Common myeloid progenitor, CD34-positive (primary cell): ENCODE measurements around the gene RORC.

Source experiments
- CTCF ChIA-PET: fragments of 350-600 bp; sonication (Branson Sonifier 250); formaldehyde crosslinking; loops from one replicate; lab custom pipeline; 2021; ENCODE audit warnings: antibody characterized with exemption; lab: Charles Lee
- POLR2A ChIA-PET: fragments of 350-600 bp; sonication (Branson Sonifier 250); formaldehyde crosslinking; loops from one replicate; lab custom pipeline; 2021; ENCODE audit warnings: antibody characterized with exemption; lab: Charles Lee
- DNase-seq, 3 donors: peaks; one replicate each; pipeline versions ENCODE4 v3.0.0 to v3.0.0-alpha.2; 2013
- H3K27ac ChIP-seq, 2 experiments: 1 replicate in 1 of 2; 2 replicates in 1 of 2; pipeline ENCODE4 v1.7.0; 2013; ENCODE audit warnings: inconsistent platforms in 2 of 2, low read length in 2 of 2, mild to moderate bottlenecking in 2 of 2, low read depth in 1 of 2, moderate library complexity in 1 of 2; ENCODE audit not compliant: severe bottlenecking in 2 of 2, insufficient read depth in 1 of 2, poor library complexity in 1 of 2
- H3K27me3 ChIP-seq, 5 experiments: replicated peaks in 2 of 5; 1 replicate in 3 of 5; 2 replicates in 2 of 5; pipeline versions ENCODE4 v1.6.1 to v1.7.0; 2013; ENCODE audit warnings: low read length in 4 of 5, mild to moderate bottlenecking in 2 of 5, moderate library complexity in 2 of 5, inconsistent platforms in 1 of 5; ENCODE audit not compliant: insufficient read depth in 5 of 5, control insufficient read depth in 4 of 5
- H3K36me3 ChIP-seq, 4 experiments: 1 replicate in 2 of 4; 2 replicates in 2 of 4; pipeline versions ENCODE4 v1.6.1 to v1.7.0; 2013; ENCODE audit warnings: low read length in 3 of 4, control low read depth in 1 of 4, mild to moderate bottlenecking in 1 of 4; ENCODE audit not compliant: control insufficient read depth in 4 of 4, insufficient read depth in 4 of 4
- H3K4me1 ChIP-seq, 4 experiments: 1 replicate in 3 of 4; 2 replicates in 1 of 4; pipeline versions ENCODE4 v1.6.1 to v1.7.1; 2013; ENCODE audit warnings: low read length in 3 of 4, mild to moderate bottlenecking in 3 of 4, control low read depth in 1 of 4, inconsistent platforms in 1 of 4, moderate library complexity in 1 of 4; ENCODE audit not compliant: control insufficient read depth in 4 of 4, insufficient read depth in 4 of 4; ENCODE audit errors: control extremely low read depth in 1 of 4
- H3K4me3 ChIP-seq, 7 experiments: 1 replicate in 4 of 7; 2 replicates in 3 of 7; pipeline versions ENCODE4 v1.5.1 to v1.7.0; 2013; ENCODE audit warnings: mild to moderate bottlenecking in 7 of 7, low read length in 6 of 7, moderate library complexity in 6 of 7, inconsistent platforms in 2 of 7, low read depth in 2 of 7, control low read depth in 1 of 7; ENCODE audit not compliant: insufficient read depth in 4 of 7, control insufficient read depth in 1 of 7; ENCODE audit errors: extremely low read depth in 1 of 7
- H3K9me3 ChIP-seq, 5 experiments: 1 replicate in 4 of 5; 2 replicates in 1 of 5; pipeline versions ENCODE4 v1.6.1 to v1.7.1; 2013; ENCODE audit warnings: low read length in 4 of 5, mild to moderate bottlenecking in 2 of 5, inconsistent platforms in 1 of 5, low read depth in 1 of 5, moderate library complexity in 1 of 5; ENCODE audit not compliant: control insufficient read depth in 4 of 5, insufficient read depth in 2 of 5; ENCODE audit errors: control extremely low read depth in 1 of 5
- WGBS: methylation state at CpG from one replicate; pipeline ENCODE4 v1.1.5; 2013; ENCODE audit not compliant: insufficient coverage; 5-methylcytosine and 5-hydroxymethylcytosine counted together

The RORC gene

DNA sequence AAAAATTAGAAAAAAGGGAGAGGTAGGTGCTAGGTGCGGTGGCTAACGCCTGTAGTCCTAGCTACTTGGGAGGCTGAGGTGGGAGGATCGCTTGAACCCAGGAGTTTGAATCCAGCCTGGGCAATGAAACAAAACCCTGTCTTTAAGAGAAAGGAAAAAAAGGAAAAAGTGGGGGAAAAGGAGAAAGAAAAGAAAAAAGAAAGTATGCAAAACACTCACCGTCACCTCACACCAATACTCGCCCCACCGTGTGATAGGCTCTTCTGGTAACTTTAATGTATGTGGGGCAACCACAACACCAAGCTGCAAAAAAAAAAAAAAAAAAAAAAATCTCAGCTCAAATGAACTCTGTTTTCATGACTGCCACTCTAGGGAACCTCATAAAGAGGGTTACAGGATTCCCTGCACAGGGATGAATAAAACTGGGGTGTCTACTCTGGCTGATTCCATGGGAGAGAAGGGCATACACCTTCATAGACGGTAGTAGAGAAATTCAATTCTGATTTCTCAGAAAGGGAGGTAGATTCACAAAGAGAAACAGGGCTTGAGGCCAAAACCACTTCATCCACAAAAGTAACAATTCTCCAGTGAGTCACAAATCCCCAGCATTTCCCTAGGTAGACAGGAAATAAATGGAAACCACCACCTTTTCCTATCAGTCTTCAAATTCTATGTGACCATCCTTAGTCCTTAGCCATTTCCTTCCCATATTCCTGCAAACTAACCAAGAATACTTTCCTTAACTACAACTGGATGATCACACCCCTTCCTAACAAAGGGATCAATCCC, 70.8 kb downstream of the RORC start:
- Histone ChIP-seq H3K27ac (no peak overlapping the region), H3K4me3 (no peak overlapping the region), H3K4me1 (peaks cover 5 to 20% (median 16%) of the 10 kb centered on the region in 4 experiments), H3K9me3 (no peaks in the 10 kb centered on the region), H3K27me3 (no peaks in the 10 kb centered on the region), H3K36me3 (peaks cover 9 to 46% (median 29%) of the 10 kb centered on the region in 4 experiments)
- CTCF ChIA-PET: interaction anchor here (1.3 kb wide), 1 partner anchor 33 kb away, joined by 4 read pairs; no protein-coding TSS in a partner anchor
- POLR2A ChIA-PET: interaction anchor here (0.6 kb wide), 2 partner anchors 14 to 178 kb away, joined by 3 to 7 read pairs; no protein-coding TSS in a partner anchor
- WGBS: 100% methylated on average over 5 of the region's 7 CpGs
- no peak for DNase-seq

DNA sequence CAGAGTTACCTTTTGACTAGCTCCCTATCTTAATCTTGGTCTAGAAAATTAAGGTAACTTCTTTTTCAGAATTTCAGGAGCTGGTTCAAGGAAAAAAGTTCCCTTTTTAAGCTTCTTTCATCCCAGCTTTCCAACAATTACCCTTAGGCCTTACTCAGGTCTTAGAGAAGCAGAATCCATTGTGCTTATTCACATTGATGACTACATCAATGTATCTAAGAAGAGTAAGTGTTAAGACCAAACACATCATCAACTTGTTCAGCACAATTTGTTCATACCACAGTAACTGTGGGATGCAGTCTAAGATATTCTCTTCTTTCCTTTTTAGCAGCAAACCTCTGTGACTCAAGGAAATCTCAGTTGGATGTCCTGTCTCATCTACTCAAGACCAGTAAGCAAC, 72.4 kb downstream of the RORC start:
- POLR2A ChIA-PET: interaction anchor here (0.6 kb wide), 1 partner anchor 420 kb away, joined by 8 read pairs; no protein-coding TSS in a partner anchor
- Histone ChIP-seq H3K36me3 (peaks cover 9 to 46% (median 29%) of the 10 kb centered on the region in 4 experiments), H3K9me3 (no peaks in the 10 kb centered on the region), H3K4me1 (peaks cover 5 to 19% (median 14%) of the 10 kb centered on the region in 4 experiments), H3K4me3 (no peak overlapping the region), H3K27me3 (no peaks in the 10 kb centered on the region), H3K27ac (no peak overlapping the region)
- DNase-seq: no peak
- CTCF ChIA-PET: no interaction called here

DNA sequence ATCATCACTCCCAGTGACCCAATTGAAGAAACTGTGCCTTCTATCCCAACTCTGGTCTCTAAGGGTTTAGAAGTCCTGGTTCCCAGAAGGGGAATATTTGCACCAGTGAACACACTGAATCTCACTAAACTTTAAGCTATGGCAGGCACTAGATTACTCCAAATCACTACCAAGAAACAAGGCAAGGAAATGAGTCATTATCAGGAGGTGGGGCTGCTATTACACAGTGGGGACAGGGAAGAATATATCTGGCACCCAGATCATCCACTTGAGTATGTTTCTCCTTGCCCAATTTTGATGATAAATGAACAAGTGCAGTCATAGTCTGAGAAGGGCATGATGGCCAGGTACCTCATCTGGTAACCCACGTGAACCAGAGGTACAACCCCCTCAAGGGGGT, 75.3 kb downstream of the RORC start:
- peaks cover 9 to 37% (median 21%) of the 10 kb centered on the region in 4 experiments for H3K36me3 ChIP-seq
- H3K27ac ChIP-seq: no peak overlapping the region
- CTCF ChIA-PET: interaction anchor here (1.2 kb wide), 1 partner anchor 139 kb away, joined by 3 read pairs; no protein-coding TSS in a partner anchor
- no peak overlapping the region for H3K4me3 ChIP-seq
- no peaks in the 10 kb centered on the region for H3K4me1 ChIP-seq
- no peaks in the 10 kb centered on the region for H3K27me3 ChIP-seq
- POLR2A ChIA-PET: no interaction called here
- DNase-seq: no peak
- no peaks in the 10 kb centered on the region for H3K9me3 ChIP-seq
- no CpG with 5 or more reads among the region's 1 CpG for WGBS
